Measurements from ENCODE around the gene C6orf47.

The C6orf47 gene

DNA sequence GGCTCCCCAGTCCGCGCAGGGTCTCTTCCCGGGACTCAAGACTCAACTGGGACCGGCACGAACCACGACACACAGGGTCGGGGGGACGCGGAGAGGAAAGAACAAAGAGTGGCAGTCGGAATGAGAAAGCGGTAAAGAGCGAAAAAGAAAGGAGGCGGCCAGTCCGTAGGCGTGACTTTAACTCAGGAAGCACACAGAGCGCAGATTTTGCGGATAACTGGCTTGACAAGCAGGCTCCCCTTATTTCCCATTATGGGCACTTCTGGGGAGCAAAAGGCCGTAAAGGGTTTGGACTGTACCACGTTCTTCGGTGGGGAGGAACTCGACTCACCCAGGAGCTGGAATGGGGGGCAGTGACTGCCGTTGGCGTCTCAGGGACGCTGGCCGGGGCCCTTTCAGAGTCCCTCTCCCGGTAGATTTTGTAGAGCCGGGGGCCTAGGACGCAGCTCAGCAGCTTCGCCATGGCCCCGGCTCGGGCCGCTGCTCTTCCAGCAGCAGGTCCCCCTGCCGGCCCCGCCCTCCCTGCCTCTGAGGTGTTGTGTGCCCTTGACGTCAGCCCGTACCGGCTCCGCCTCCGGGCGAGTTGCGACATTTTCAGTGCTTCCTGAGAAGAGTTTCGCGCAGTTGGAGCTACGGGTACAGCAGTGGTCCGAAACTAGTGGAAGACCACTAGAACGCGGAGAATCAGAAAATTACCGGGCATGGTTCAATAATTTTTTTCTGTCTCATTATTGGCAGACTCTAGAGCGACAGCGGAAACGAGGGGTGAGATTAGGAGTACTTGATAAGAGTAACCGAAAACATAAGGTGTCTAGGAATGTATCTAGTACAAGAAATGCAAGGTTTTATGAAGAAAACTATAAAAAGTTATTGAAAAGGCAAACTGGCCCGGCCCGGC is 42.5 kb upstream of the C6orf47 start, which contains the start of gene ABHD16A:
Gene ABHD16A (minus strand): TSS at position 506 of the 898 bp plus-strand sequence. CDS start 43 bp downstream, at position 463.
- no peaks in the 10 kb centered on the region for H4K20me1 ChIP-seq (ENCODE audit: insufficient read depth, low read length)
- no peaks in the 10 kb centered on the region for H3F3A ChIP-seq (ENCODE audit: insufficient read depth, low read length)
- H3K79me2 ChIP-seq (ENCODE audit: insufficient read depth, low read length): 0 out of 2 replicates have a peak, but pooled peaks cover 5% of the 10 kb centered on the region
- H3K36me3 ChIP-seq (ENCODE audit: insufficient read depth, low read length): peaks cover 6% of the 10 kb centered on the region; the same call in 1 of the 2 replicates
- H3K27me3 ChIP-seq (ENCODE audit: insufficient read depth, low read length): no peaks in the 10 kb centered on the region
- no peaks in the 10 kb centered on the region for H3K9me3 ChIP-seq (ENCODE audit: low read length)
- H3K4me2 ChIP-seq (ENCODE audit: low read length): peak within 1 kb of the TSS; percentile 91
- peak within 1 kb of the TSS; percentile 85 for H3K4me3 ChIP-seq (ENCODE audit: low read depth, low read length, poor library complexity, severe bottlenecking)
- H3K9me2 ChIP-seq (ENCODE audit: low read depth, low read length): no peaks in the 10 kb centered on the region
- peak within 1 kb of the TSS; percentile 54 for H3K27ac ChIP-seq (ENCODE audit: low read depth, low read length, poor library complexity, severe bottlenecking)
- no peak for TF ChIP-seq CTCF (IDR thresholded peaks at IDR 0.05; ENCODE audit: low read length)
- no peak for TF ChIP-seq EZH2 (IDR thresholded peaks at IDR 0.05; ENCODE audit: borderline replicate concordance, low read length)
- peak within 1 kb of the TSS; percentile 89 for H3K9ac ChIP-seq (ENCODE audit: low read length)
- peak within 1 kb of the TSS; percentile 30; the same call in 1 of the 2 replicates for H2AFZ ChIP-seq (ENCODE audit: low read length)
- peaks cover 23% of the 10 kb centered on the region for H3K4me1 ChIP-seq (ENCODE audit: insufficient read depth, low read length, severe bottlenecking)

DNA sequence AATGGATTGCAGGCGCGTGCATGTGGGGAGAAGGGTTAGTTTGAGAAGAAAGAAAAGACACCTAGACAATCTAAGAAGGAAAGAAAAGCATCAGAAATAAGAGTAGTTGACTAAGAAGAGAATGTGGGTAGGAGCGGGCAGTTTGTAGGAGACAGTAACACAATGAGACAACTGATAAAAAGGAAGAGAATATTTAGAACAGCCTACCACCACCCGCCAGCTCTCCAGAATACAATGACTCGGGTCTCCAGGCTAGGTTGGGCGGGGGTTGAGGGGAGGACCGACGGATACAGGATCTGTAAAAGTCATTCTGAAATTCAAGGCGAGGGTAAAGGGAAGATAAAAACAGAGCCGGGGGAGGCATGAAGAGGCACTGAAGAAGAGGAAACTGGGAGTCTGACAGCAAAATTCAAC is 41.8 kb upstream of the C6orf47 start:
- H3K27ac ChIP-seq (ENCODE audit: low read depth, low read length, poor library complexity, severe bottlenecking): peak overlapping the region; percentile 54
- H3K27me3 ChIP-seq (ENCODE audit: insufficient read depth, low read length): no peaks in the 10 kb centered on the region
- no peaks in the 10 kb centered on the region for H3F3A ChIP-seq (ENCODE audit: insufficient read depth, low read length)
- H3K9ac ChIP-seq (ENCODE audit: low read length): peak overlapping the region; percentile 89
- H3K36me3 ChIP-seq (ENCODE audit: insufficient read depth, low read length): peaks cover 6% of the 10 kb centered on the region; the same call in 1 of the 2 replicates
- no peaks in the 10 kb centered on the region for H4K20me1 ChIP-seq (ENCODE audit: insufficient read depth, low read length)
- 0 out of 2 replicates have a peak, but pooled peaks cover 5% of the 10 kb centered on the region for H3K79me2 ChIP-seq (ENCODE audit: insufficient read depth, low read length)
- TF ChIP-seq EZH2 (IDR thresholded peaks at IDR 0.05; ENCODE audit: borderline replicate concordance, low read length): no peak
- H2AFZ ChIP-seq (ENCODE audit: low read length): no peak overlapping the region
- H3K4me3 ChIP-seq (ENCODE audit: low read depth, low read length, poor library complexity, severe bottlenecking): peak overlapping the region; percentile 85
- peaks cover 23% of the 10 kb centered on the region for H3K4me1 ChIP-seq (ENCODE audit: insufficient read depth, low read length, severe bottlenecking)
- H3K4me2 ChIP-seq (ENCODE audit: low read length): peak overlapping the region; percentile 91
- no peaks in the 10 kb centered on the region for H3K9me2 ChIP-seq (ENCODE audit: low read depth, low read length)
- no peaks in the 10 kb centered on the region for H3K9me3 ChIP-seq (ENCODE audit: low read length)

GRCh38 chr6:31701666-31702404 is 41.3 kb upstream of the C6orf47 start:
- Histone ChIP-seq H3K4me3 (ENCODE audit: low read depth, low read length, poor library complexity, severe bottlenecking) (peak overlapping the region; percentile 85), H3K79me2 (ENCODE audit: insufficient read depth, low read length) (0 out of 2 replicates have a peak, but pooled peaks cover 5% of the 10 kb centered on the region), H2AFZ (ENCODE audit: low read length) (no peak overlapping the region)

More at GRCh38 chr6:31701666-31702404, 41.3 kb upstream of the C6orf47 start:
- Histone ChIP-seq H3F3A (ENCODE audit: insufficient read depth, low read length) (no peaks in the 10 kb centered on the region), H4K20me1 (ENCODE audit: insufficient read depth, low read length) (no peaks in the 10 kb centered on the region), H3K27ac (ENCODE audit: low read depth, low read length, poor library complexity, severe bottlenecking) (peak overlapping the region; percentile 1), H3K9ac (ENCODE audit: low read length) (peak overlapping the region; percentile 89), H3K9me2 (ENCODE audit: low read depth, low read length) (no peaks in the 10 kb centered on the region), H3K9me3 (ENCODE audit: low read length) (no peaks in the 10 kb centered on the region), H3K4me2 (ENCODE audit: low read length) (peak overlapping the region; percentile 91), H3K36me3 (ENCODE audit: insufficient read depth, low read length) (peaks cover 8% of the 10 kb centered on the region; the same call in 1 of the 2 replicates), H3K27me3 (ENCODE audit: insufficient read depth, low read length) (no peaks in the 10 kb centered on the region), H3K4me1 (ENCODE audit: insufficient read depth, low read length, severe bottlenecking) (peaks cover 23% of the 10 kb centered on the region)
- no peak for TF ChIP-seq EZH2 (IDR thresholded peaks at IDR 0.05; ENCODE audit: borderline replicate concordance, low read length)
- no peak for TF ChIP-seq CTCF (IDR thresholded peaks at IDR 0.05; ENCODE audit: low read length)

All from OCI-LY1 (cell line).